SKM-1 treated with dmso at 0.1 percent for 144 hours (cell line): ENCODE data around the gene PLLP.

Source experiments
- DNase-seq: peaks from one replicate; lab custom pipeline; 2025; ENCODE audit not compliant: unreplicated experiment; lab: John Stamatoyannopoulos, UW

Gene PLLP, protein sequence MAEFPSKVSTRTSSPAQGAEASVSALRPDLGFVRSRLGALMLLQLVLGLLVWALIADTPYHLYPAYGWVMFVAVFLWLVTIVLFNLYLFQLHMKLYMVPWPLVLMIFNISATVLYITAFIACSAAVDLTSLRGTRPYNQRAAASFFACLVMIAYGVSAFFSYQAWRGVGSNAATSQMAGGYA

GRCh38 chr16:57284209-57284951 lies at the start of gene PLLP:
Gene PLLP, minus strand, starts transcription at chr16:57284672. Its CDS starts 132 bp downstream, at chr16:57284540.
- DNase-seq, result no peak

DNA sequence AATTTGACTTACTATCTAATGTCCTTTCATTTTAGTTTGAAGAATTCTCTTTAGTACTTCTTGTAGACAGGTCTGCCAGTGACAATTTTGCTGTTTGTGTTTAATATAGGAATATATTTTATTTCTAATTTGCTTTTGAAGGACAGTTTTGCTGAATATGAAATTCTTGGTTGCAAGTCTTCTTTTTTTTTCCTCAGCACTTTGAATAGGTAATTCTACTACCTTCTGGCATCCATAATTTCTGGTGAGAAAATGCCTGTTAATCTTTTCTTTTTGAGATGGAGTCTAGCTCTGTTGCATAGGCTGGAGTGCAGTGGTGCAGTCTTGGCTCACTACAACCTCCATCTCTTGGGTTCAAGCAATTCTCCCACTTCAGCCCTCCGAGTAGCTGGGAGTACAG lies 48.9 kb upstream of the PLLP start:
- DNase-seq, result no peak

GRCh38 chr16:57331355-57331754 lies 46.9 kb upstream of the PLLP start:
- no peak for DNase-seq

DNA sequence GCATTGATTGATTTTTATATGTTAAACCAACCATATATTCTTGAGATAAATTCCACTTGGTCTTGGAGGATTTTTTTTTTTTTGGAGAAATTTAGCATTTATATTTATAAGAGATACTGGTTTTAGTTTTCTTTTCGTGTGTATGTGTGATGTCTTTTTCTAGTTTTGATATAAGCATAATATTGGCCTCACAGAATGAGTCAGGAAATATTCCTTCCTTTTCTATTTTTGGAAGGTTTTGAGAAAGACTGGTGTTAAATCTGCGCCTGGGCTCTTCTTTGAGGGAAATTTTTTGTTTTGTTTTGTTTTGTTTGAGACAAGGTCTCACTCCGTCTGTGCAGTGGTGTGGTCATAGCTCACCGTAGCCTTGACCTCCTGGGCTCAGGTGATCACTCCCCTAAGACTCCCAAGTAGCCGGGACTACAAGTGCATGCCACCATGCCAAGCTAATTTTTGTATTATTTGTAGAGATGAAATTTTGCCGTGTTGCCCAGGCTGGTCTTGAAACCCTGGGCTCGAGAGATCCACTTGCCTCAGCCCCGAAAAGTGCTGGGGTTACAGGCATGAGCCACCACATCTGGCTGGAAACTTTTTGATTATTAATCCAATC lies 45.4 kb upstream of the PLLP start:
- no peak for DNase-seq

DNA sequence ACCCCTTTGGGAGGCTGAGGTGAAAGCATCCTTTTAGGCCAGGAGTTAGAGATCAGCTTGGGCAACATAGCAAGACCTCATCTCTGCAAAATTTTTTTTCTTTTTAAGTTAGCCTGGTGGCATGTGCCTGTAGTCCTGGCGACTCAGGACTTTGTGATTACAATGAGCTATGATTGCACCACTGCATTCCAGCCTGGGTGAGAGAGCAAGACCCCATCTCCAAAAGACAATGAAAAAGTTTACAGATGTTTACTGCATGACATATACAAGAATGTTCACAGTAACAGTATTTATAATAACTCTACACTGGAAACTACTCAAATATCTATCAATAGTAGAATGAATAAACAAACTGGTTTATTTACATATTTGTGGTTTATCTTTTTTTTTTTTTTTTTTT lies 41.0 kb upstream of the PLLP start:
- no peak for DNase-seq

GRCh38 chr16:57324749-57325148 lies 40.3 kb upstream of the PLLP start:
- DNase-seq, result no peak

DNA sequence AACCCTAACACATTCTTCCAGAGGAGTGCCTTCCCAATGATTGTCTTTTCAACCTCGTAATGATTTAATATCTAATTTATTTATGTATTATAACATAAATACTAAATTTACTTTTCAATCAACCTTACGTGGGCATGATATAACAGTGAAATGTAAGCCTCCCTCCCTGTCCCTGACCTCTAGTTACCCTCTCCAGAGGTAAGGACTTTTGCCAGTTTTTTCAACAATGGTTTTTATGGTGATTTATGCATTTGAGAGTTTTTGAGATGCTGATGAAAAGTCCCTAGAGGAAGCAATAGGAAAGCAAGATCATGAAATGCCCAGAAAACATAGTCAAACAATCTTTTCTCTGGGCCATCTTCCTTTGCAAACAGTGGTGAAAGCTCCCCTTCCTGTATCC lies 35.2 kb upstream of the PLLP start:
- DNase-seq, result no peak

DNA sequence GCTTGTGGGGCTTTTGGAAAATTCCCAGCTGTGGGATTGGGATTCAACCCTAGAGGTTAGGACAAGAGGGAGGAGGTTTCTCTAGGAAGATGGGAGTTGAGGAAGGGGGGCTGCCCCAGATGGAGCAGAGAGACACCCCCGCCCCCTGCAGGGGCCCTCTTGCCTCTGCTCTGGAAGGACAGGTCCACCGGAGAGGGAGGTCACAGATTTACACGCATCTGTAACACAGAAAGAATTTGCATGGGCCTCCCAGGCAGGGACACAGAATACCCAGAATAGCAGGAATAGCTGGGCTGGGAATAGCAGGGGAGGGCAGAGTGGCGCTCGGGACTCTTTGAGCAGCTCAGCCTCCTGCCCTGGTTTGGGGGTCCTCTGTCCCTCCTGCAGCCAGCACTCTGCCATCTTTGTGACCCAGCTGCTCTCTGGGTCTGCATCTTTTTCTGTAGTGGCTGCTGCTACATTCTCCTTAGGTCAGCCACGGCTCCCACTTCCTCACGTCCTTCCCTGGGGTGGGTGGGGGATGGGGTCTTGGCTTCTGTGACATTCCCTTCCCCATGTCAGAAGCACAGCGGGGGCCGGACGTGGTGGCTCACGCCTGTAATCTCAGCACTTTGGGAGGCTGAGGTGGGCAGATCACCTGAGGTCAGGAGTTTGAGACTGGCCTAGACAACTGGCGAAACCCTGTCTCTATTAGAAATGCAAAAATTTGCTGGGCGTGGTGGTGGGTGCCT lies 33.9 kb upstream of the PLLP start:
- no peak for DNase-seq

- no peak for DNase-seq
Measured at GRCh38 chr16:57316390-57317017, 32.0 kb upstream of the PLLP start.

- no peak for DNase-seq
Measured at GRCh38 chr16:57315416-57315815, 30.9 kb upstream of the PLLP start.

DNA sequence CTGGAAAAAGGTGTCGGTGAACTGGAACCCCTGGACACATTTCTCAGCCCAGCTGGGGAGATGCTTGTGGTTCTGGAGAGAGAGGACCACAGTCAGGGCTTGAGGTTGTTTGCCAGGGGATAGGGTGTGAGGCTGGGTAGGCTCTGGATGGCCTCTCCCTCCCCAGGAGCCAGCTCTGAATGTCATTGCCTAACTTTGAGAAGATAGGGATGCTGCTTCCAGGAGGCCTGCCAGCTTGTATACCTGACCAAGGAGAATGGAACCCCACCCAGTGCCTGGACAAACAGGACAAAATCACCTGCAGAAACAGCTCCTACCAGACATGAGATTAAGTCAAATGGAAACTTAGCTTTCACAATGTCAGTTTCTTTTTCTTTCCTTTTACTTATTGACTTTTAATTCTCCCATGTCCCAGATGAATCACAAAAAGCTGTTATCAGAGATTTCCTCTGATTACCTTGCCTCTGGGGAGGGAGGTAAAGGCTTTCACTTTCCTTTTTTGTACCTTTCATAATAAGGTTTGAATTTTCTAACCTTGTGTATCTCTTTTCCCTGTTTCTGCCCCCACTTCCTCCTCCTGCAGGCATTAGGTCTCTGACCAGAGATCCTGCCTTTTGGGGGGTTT lies 29.8 kb upstream of the PLLP start:
- DNase-seq, result no peak

DNA sequence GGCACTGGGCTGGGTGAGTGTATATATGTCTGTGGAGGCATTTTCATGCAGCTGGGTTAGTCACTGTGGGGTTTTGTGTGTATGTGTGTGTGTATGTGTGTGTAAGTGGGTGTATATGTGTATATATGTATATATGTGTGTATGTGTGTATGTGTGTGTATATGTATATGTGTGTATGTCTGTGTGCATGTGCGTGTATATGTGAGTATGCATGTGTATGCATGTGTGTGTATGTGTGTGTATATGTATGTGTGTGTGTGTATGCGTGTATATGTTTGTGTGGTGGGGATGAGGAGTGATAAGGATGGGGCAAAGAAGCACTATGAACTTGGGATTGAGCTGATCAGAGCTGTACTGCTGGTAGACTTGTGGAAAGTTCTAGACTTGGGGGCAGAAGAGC lies 29.0 kb upstream of the PLLP start:
- DNase-seq, result no peak

GRCh38 chr16:57310801-57311200 lies 26.3 kb upstream of the PLLP start:
- DNase-seq, result no peak

- DNase-seq, result no peak
Measured at GRCh38 chr16:57308041-57308440, 23.6 kb upstream of the PLLP start.

GRCh38 chr16:57307365-57307764 lies 22.9 kb upstream of the PLLP start:
- no peak for DNase-seq

- no peak for DNase-seq
Measured at GRCh38 chr16:57306676-57307341, 22.3 kb upstream of the PLLP start.

- DNase-seq, result no peak
Measured at GRCh38 chr16:57305159-57305811, 20.8 kb upstream of the PLLP start.

- no peak for DNase-seq
Measured at GRCh38 chr16:57304169-57305061, 19.9 kb upstream of the PLLP start.

- DNase-seq, result no peak
Measured at GRCh38 chr16:57303910-57304168, 19.4 kb upstream of the PLLP start.
